Measurements from ENCODE around the gene MCM5. TPM values are rescaled to one million over a fixed set of nuclear protein-coding genes. Genes with fewer than 3 reads are reported as not detected.

Gene MCM5
- total RNA-seq, 2 donors from 2014 or later = 42.2 to 51.8 TPM

DNA sequence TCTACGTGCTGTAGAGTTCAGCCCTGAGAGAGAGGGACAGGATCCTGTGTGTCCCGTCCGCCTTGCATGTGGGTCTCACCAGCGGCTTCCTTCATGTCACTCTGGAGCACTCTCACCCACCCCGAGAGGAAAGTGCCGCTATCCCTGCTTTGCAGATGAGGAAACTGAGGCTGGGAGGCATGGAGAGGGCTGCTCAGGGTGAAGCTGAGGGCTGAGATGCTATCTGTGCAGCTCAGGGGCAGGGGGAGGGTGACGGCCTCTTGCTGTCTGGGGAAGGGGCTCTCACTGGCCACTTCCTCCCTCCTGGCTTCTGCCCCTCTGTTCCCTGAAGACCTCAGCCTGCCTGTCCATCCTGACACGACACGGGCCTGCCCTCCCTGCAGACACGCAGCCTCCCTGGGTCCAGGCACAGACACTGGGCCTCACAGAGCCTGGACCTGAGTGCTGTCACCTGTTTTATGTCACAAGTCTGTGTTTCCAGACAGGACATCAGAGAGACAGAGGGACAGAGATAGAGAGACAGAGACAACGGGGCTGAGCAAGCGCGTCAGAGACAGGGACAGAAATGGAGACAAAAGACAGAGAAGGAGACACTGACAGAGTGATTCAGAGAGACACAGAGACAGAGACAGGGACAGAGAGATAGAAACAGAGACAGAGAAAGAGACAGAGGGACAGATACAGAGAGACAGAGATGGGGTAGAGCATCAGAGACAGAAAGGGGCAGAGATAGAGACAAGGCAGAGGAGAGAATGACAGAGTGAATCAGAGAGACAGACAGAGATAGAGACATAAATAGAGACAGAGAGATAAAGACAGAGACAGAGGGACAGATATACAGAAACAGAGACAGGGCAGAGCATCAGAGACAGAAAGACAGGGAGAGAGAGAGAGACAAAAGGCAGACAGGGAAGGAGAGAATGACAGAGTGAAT, 53.1 kb downstream of the MCM5 start:
- Histone ChIP-seq H3K27ac (peak overlapping the region; percentile 76 to 82), H3K4me1 (replicated peaks) (peaks cover 16% of the 10 kb centered on the region), H3K36me3 (no peaks in the 10 kb centered on the region), H3K27me3 (replicated peaks; ENCODE audit: insufficient read depth) (no peaks in the 10 kb centered on the region), H3K9me3 (no peaks in the 10 kb centered on the region), H3K4me3 (no peak overlapping the region)
- intact Hi-C loops (cut with DNase I) = no loop called here
- TF ChIP-seq CTCF (IDR thresholded peaks at IDR 0.05) (no peak), POLR2A (IDR thresholded peaks at IDR 0.05) (no peak), POLR2AphosphoS5 (IDR thresholded peaks at IDR 0.05) (no peak)
- 74% methylated on average over 13 of the region's 13 CpGs for WGBS
- DNase-seq (ENCODE audit: low spot score) = no peak

GRCh38 chr22:35454416-35455054, 54.6 kb downstream of the MCM5 start:
- no peak for DNase-seq (ENCODE audit: low spot score)
- intact Hi-C loops (cut with DNase I) = no loop called here
- 63% methylated on average over 9 of the region's 9 CpGs for WGBS
- H3K4me1 ChIP-seq (replicated peaks) = peaks cover 16% of the 10 kb centered on the region
- no peak overlapping the region for H3K4me3 ChIP-seq
- no peak for TF ChIP-seq POLR2A (IDR thresholded peaks at IDR 0.05)
- TF ChIP-seq CTCF (IDR thresholded peaks at IDR 0.05) = no peak
- TF ChIP-seq POLR2AphosphoS5 (IDR thresholded peaks at IDR 0.05) = no peak
- H3K36me3 ChIP-seq = no peaks in the 10 kb centered on the region
- H3K9me3 ChIP-seq = no peaks in the 10 kb centered on the region
- peak overlapping the region in 1 of 2 donors; percentile 82 for H3K27ac ChIP-seq
- H3K27me3 ChIP-seq (replicated peaks; ENCODE audit: insufficient read depth) = no peaks in the 10 kb centered on the region

GRCh38 chr22:35455529-35455928, 55.6 kb downstream of the MCM5 start:
- H3K27me3 ChIP-seq (replicated peaks; ENCODE audit: insufficient read depth) = no peaks in the 10 kb centered on the region
- no peaks in the 10 kb centered on the region for H3K9me3 ChIP-seq
- WGBS = 89% methylated on average over 5 of the region's 5 CpGs
- H3K27ac ChIP-seq = no peak overlapping the region
- TF ChIP-seq POLR2A (IDR thresholded peaks at IDR 0.05) (no peak), CTCF (IDR thresholded peaks at IDR 0.05) (no peak), POLR2AphosphoS5 (IDR thresholded peaks at IDR 0.05) (no peak)
- peaks cover 16% of the 10 kb centered on the region for H3K4me1 ChIP-seq (replicated peaks)
- no peak for DNase-seq (ENCODE audit: low spot score)
- no peaks in the 10 kb centered on the region for H3K36me3 ChIP-seq
- intact Hi-C loops (cut with DNase I) = no loop called here
- no peak overlapping the region for H3K4me3 ChIP-seq

- Histone ChIP-seq H3K36me3 (no peaks in the 10 kb centered on the region), H3K4me1 (replicated peaks) (peaks cover 11% of the 10 kb centered on the region), H3K9me3 (no peaks in the 10 kb centered on the region), H3K27ac (no peak overlapping the region), H3K4me3 (no peak overlapping the region), H3K27me3 (replicated peaks; ENCODE audit: insufficient read depth) (no peaks in the 10 kb centered on the region)
- WGBS = 89% methylated on average over 10 of the region's 10 CpGs
- intact Hi-C loops (cut with DNase I) = no loop called here
- TF ChIP-seq POLR2A (IDR thresholded peaks at IDR 0.05) (no peak), POLR2AphosphoS5 (IDR thresholded peaks at IDR 0.05) (no peak), CTCF (IDR thresholded peaks at IDR 0.05) (no peak)
- no peak for DNase-seq (ENCODE audit: low spot score)
Observed at GRCh38 chr22:35456757-35457156, 56.8 kb downstream of the MCM5 start.
